GM23338 (cell line): ENCODE results near the gene TNFAIP8L1.

Experiments used
- CTCF ChIP-seq, 2 experiments: fragments of 200-600 bp in 1 of 2; sonication (generic) in 1 of 2; conservative IDR thresholded peaks; 2 replicates each; pipeline versions ENCODE4 v1.5.1 to v1.6.1; 2016 to 2017; ENCODE audit warnings: antibody characterized with exemption in 2 of 2, low read depth in 2 of 2, mild to moderate bottlenecking in 2 of 2, moderate library complexity in 1 of 2
- POLR2AphosphoS5 ChIP-seq: IDR thresholded peaks from 2 replicates; pipeline ENCODE4 v1.6.1; 2016; ENCODE audit warnings: antibody characterized with exemption, low read depth

- TF ChIP-seq CTCF (conservative IDR thresholded peaks at IDR 0.05; ENCODE audit: low read depth in 2 of 2) (no peak), POLR2AphosphoS5 (no peak)
Measured at GRCh38 chr19:4654437-4655361, 15.4 kb downstream of the TNFAIP8L1 start.
